ENCODE results near the gene KIAA0408. TPM values are rescaled to one million over a fixed set of nuclear protein-coding genes. Genes with fewer than 3 reads are reported as not detected.
"Not testable (repeated sequence)": the region's sequence is repeated elsewhere in the genome, so short reads cannot be mapped to it uniquely, and the experiment has no call there.

Gene KIAA0408
- total RNA-seq, 1 experiment from 2014 or later: 5.0 TPM

GRCh38 chr6:127415096-127415495, 44.1 kb downstream of the KIAA0408 start:
- no peak for DNase-seq (ENCODE audit: low read depth)

GRCh38 chr6:127413123-127413522, 46.1 kb downstream of the KIAA0408 start:
- DNase-seq (ENCODE audit: low read depth): not testable (repeated sequence)

GRCh38 chr6:127412016-127412415, 47.2 kb downstream of the KIAA0408 start:
- not testable (repeated sequence) for DNase-seq (ENCODE audit: low read depth)

Other genes starting within 250 kb of the KIAA0408 start
- 45.0 and 52.5 TPM in 2 replicates for gene RNF146, start 192.5 kb downstream of the KIAA0408 start, total RNA-seq (2014; rRNA removed)
- 91.6 and 97.8 TPM in 2 replicates for gene ECHDC1, start 115.8 kb downstream of the KIAA0408 start, total RNA-seq (2014; rRNA removed)
- gene C6orf58, start 117.8 kb upstream of the KIAA0408 start, total RNA-seq (2014; rRNA removed): not detected in 2 replicates